ENCODE data around the gene TRIP6.
"Not testable (repeated sequence)": the region's sequence is repeated elsewhere in the genome, so short reads cannot be mapped to it uniquely, and the experiment has no call there.

The TRIP6 gene

DNA sequence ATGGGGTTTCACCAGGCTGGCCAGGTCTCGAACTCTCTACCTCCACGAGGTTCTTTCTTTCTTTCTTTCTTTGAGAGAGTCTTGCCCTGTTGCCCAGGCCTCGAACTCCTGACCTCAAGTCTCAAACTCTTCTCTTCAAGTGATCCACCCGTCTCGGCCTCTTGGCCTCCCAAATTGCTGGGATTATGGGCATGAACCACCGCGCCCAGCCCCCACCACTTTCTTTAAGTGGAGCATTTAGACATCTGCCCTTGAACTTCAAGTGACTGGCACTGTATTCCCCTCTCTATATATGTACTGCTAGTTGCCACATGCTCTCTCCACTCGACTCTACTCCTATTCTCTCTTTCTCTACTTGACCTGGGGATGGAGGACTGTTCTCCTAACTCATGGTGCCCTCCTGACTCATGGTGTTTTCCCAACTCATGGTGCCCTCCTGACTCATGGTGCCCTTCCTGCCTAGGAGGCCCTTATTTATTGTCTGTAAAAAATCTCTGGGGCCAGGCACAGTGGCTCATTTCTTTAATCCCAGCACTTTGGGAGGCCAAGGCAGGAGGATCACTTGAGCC lies 47.8 kb downstream of the TRIP6 start:
- H3K27ac ChIP-seq, result no peak overlapping the region
- TF ChIP-seq, protein P1, sequence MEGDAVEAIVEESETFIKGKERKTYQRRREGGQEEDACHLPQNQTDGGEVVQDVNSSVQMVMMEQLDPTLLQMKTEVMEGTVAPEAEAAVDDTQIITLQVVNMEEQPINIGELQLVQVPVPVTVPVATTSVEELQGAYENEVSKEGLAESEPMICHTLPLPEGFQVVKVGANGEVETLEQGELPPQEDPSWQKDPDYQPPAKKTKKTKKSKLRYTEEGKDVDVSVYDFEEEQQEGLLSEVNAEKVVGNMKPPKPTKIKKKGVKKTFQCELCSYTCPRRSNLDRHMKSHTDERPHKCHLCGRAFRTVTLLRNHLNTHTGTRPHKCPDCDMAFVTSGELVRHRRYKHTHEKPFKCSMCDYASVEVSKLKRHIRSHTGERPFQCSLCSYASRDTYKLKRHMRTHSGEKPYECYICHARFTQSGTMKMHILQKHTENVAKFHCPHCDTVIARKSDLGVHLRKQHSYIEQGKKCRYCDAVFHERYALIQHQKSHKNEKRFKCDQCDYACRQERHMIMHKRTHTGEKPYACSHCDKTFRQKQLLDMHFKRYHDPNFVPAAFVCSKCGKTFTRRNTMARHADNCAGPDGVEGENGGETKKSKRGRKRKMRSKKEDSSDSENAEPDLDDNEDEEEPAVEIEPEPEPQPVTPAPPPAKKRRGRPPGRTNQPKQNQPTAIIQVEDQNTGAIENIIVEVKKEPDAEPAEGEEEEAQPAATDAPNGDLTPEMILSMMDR (conservative IDR thresholded peaks at IDR 0.05), result no peak

DNA sequence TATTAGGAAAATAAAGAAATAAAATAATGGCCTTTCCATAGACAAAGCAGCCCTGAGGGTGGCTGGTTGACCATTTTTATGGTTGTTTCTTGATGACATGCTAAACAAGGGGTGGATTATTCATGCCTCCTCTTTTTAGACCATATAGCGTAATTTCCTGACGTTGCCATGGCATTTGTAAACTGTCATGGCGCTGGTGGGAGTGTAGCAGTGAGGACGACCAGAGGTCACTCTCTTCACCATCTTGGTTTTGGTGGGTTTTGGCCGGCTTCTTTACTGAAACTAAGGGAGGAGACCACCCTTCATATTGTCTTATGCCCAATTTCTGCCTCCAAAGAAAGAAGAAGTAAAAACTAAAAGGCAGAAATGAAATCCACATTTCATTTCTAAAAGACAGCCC lies 52.1 kb downstream of the TRIP6 start:
- not testable (repeated sequence) for H3K27ac ChIP-seq

DNA sequence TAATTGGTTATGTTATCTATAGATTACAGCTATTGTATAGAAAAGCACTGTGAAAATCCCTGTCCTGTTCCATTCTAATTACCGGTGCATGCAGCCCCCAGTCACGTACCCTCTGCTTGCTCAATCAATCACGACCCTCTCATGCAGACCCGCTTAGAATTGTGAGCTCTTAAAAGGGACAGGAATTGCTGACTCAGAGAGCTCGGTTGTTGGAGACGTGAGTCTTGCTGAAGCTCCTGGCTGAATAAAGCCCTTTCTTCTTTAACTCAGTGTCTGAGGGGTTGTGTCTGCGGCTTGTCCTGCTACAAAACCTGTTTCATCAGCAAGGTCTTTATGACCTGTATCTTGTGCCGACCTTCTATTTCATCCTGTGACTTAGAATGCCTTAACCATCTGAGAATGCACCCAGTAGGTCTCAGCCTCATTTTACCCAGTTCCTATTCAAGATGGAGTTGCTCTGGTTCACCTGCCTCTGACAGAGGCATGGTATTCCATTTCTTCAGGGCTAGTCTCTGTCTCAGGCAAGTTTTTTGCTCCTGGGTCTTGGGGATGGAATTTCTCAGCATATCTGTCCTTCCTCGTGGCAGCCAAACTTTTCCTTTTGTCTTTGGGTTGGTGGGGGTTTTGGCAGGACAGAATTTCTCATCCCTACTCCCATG lies 52.7 kb downstream of the TRIP6 start:
- H3K27ac ChIP-seq, result not testable (repeated sequence)

DNA sequence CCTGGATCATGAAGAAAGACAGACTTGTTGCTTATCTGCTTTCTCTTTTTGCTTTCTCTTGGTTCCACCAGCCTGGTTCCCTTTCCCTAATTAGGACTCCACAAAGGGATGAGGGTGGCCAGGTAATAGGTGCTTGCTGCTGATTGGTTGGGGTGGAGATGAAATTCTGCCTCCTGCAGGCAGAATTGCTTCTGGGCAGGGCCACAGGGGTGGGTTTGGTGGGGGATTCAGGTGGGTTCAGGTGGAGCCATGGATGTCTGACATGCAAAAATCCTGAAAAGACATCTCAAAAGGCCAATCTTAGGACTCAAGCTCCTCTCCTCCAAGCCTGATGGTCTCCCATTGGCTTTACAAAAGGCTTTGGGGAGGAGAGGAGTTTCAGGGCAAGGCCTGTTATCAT lies 53.9 kb downstream of the TRIP6 start:
- no peak overlapping the region for H3K27ac ChIP-seq
- TF ChIP-seq, protein P1 (conservative IDR thresholded peaks at IDR 0.05), result no peak

All from VCaP (cell line).